ENCODE results near the gene HTR1A. TPM values are rescaled to one million over a fixed set of nuclear protein-coding genes. Genes with fewer than 3 reads are reported as not detected.

HTR1A gene
- total and polyA plus RNA-seq, 2 of the 8 experiments (the other 6 are each of a cell fraction or from before 2014, with no cell fraction given) = 4.7 to 6.5 TPM

DNA sequence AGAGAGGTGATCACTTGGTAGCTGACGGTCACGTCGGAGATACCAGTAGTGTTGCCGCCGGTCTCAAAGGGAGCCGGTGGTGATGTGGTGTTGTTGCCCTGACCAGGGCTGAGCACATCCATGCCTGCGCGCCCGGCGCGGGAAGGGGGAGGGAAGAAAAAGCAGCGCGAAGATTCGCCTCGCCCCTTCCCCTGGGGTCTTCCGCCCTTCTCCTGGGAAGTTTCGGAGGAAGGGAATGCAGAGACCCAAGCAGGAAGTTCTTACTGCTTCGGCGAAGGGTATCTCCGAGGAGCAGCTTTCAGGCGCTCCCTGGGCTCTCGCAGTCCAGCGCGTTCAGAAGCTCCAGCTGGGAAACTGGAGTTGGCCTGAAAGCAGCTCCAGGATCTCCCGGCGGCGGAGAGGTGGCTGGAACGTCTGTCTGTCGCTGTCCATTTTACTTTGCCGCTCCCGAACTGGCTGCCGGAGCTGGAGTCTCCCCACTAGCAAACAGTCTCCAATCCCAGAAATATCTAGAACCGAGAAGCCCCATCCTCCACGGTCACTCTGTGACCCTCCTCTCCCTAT lies 565 bp downstream of the HTR1A start (continued):
- TF ChIP-seq, protein P1, sequence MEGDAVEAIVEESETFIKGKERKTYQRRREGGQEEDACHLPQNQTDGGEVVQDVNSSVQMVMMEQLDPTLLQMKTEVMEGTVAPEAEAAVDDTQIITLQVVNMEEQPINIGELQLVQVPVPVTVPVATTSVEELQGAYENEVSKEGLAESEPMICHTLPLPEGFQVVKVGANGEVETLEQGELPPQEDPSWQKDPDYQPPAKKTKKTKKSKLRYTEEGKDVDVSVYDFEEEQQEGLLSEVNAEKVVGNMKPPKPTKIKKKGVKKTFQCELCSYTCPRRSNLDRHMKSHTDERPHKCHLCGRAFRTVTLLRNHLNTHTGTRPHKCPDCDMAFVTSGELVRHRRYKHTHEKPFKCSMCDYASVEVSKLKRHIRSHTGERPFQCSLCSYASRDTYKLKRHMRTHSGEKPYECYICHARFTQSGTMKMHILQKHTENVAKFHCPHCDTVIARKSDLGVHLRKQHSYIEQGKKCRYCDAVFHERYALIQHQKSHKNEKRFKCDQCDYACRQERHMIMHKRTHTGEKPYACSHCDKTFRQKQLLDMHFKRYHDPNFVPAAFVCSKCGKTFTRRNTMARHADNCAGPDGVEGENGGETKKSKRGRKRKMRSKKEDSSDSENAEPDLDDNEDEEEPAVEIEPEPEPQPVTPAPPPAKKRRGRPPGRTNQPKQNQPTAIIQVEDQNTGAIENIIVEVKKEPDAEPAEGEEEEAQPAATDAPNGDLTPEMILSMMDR (IDR thresholded peaks at IDR 0.05; ENCODE audit: control extremely low read depth in 1 of 3, insufficient read depth in 1 of 3, low read depth in 1 of 3, low read length in 3 of 3) = no peak
- peak; percentile 72; the same call in 1 of the 2 replicates for TF ChIP-seq E2F6 (IDR thresholded peaks at IDR 0.05)
- no peak for TF ChIP-seq SAP30 (IDR thresholded peaks at IDR 0.05; ENCODE audit: insufficient read depth, insufficient replicate concordance, low read length)
- TF ChIP-seq CHD7 (IDR thresholded peaks at IDR 0.05; ENCODE audit: insufficient replicate concordance, low read length) = no peak
- TF ChIP-seq SP4 (IDR thresholded peaks at IDR 0.05; ENCODE audit: low read length) = no peak
- TF ChIP-seq KDM4A (IDR thresholded peaks at IDR 0.05; ENCODE audit: low read depth, low read length, severe bottlenecking) = peak; percentile 58
- TF ChIP-seq MAX (IDR thresholded peaks at IDR 0.05) = no peak
